C4-2B (cell line): ENCODE measurements around the gene ANKRD39.

ENCODE experiments used
- CTCF ChIP-seq: fragments of 450-650 bp; conservative IDR thresholded peaks from 2 replicates; pipeline ENCODE4 v1.5.1; 2017; ENCODE audit warnings: mild to moderate bottlenecking
- ZFX ChIP-seq: fragments of 450-650 bp; IDR thresholded peaks from 2 replicates; pipeline ENCODE4 v1.6.1; 2017

GRCh38 chr2:96816127-96816835 lies 41.5 kb downstream of the ANKRD39 start, which contains the start of gene CNNM3:
- TF ChIP-seq CTCF (peak; percentile 63), ZFX (peak; percentile 50)
